Measurements from ENCODE around the gene CCDC197. TPM values are rescaled to one million over a fixed set of nuclear protein-coding genes. Genes with fewer than 3 reads are reported as not detected.

The CCDC197 gene
- polyA plus RNA-seq, 1 donor from 2014 or later = not detected

GRCh38 chr14:93981316-93982229, 15.5 kb upstream of the CCDC197 start:
- no peak for TF ChIP-seq POLR2AphosphoS5 (IDR thresholded peaks at IDR 0.05)
- no peak for TF ChIP-seq EZH2 (IDR thresholded peaks at IDR 0.05; ENCODE audit: borderline replicate concordance, insufficient read depth, low read length, poor library complexity, severe bottlenecking)
- no peak for TF ChIP-seq SMC3 (conservative IDR thresholded peaks at IDR 0.05; ENCODE audit: poor library complexity)
- no peak for TF ChIP-seq EP300 (conservative IDR thresholded peaks at IDR 0.05; ENCODE audit: poor library complexity, severe bottlenecking)
- no peak for TF ChIP-seq RAD21 (conservative IDR thresholded peaks at IDR 0.05)
- no peak for TF ChIP-seq MXI1 (conservative IDR thresholded peaks at IDR 0.05; ENCODE audit: poor library complexity, severe bottlenecking)
- H3K9ac ChIP-seq (ENCODE audit: low read length) = no peak overlapping the region
- no peaks in the 10 kb centered on the region for H3F3A ChIP-seq (ENCODE audit: insufficient read depth, low read length, poor library complexity, severe bottlenecking)
- H2AFZ ChIP-seq (ENCODE audit: low read depth, low read length) = no peak overlapping the region
- H4K20me1 ChIP-seq (ENCODE audit: insufficient read depth) = no peaks in the 10 kb centered on the region
- H3K9me3 ChIP-seq (ENCODE audit: low read length) = no peaks in the 10 kb centered on the region
- no peak overlapping the region for H3K4me3 ChIP-seq (ENCODE audit: low read length)
- no peaks in the 10 kb centered on the region for H3K9me2 ChIP-seq (ENCODE audit: insufficient read depth, low read length)
- no peaks in the 10 kb centered on the region for H3K36me3 ChIP-seq (ENCODE audit: insufficient read depth, low read length)
- no peaks in the 10 kb centered on the region for H3K27me3 ChIP-seq (ENCODE audit: insufficient read depth, low read depth, low read length)
- no peak overlapping the region for H3K4me2 ChIP-seq (ENCODE audit: low read length)
- no peak overlapping the region for H3K27ac ChIP-seq (ENCODE audit: low read length)
- no peaks in the 10 kb centered on the region for H3K79me2 ChIP-seq (replicated peaks; ENCODE audit: insufficient read depth, low read length)

- Histone ChIP-seq H3K79me2 (replicated peaks; ENCODE audit: insufficient read depth, low read length) (no peaks in the 10 kb centered on the region), H2AFZ (ENCODE audit: low read depth, low read length) (no peak overlapping the region), H3K9me2 (ENCODE audit: insufficient read depth, low read length) (no peaks in the 10 kb centered on the region), H3K27me3 (ENCODE audit: insufficient read depth, low read depth, low read length) (no peaks in the 10 kb centered on the region), H3K4me3 (ENCODE audit: low read length) (no peak overlapping the region), H3K27ac (ENCODE audit: low read length) (no peak overlapping the region), H3K4me2 (ENCODE audit: low read length) (no peak overlapping the region), H3K9me3 (ENCODE audit: low read length) (no peaks in the 10 kb centered on the region), H3K36me3 (ENCODE audit: insufficient read depth, low read length) (no peaks in the 10 kb centered on the region), H3K9ac (ENCODE audit: low read length) (no peak overlapping the region), H3F3A (ENCODE audit: insufficient read depth, low read length, poor library complexity, severe bottlenecking) (no peaks in the 10 kb centered on the region), H4K20me1 (ENCODE audit: insufficient read depth) (no peaks in the 10 kb centered on the region)
- TF ChIP-seq EZH2 (IDR thresholded peaks at IDR 0.05; ENCODE audit: borderline replicate concordance, insufficient read depth, low read length, poor library complexity, severe bottlenecking) (no peak), RAD21 (conservative IDR thresholded peaks at IDR 0.05) (no peak), MXI1 (conservative IDR thresholded peaks at IDR 0.05; ENCODE audit: poor library complexity, severe bottlenecking) (no peak), SMC3 (conservative IDR thresholded peaks at IDR 0.05; ENCODE audit: poor library complexity) (no peak), POLR2AphosphoS5 (IDR thresholded peaks at IDR 0.05) (no peak), TAF1 (IDR thresholded peaks at IDR 0.05; ENCODE audit: low read depth) (no peak), CTCF (IDR thresholded peaks at IDR 0.05; ENCODE audit: poor library complexity, severe bottlenecking) (no peak), REST (IDR thresholded peaks at IDR 0.05; ENCODE audit: borderline replicate concordance) (no peak), EP300 (conservative IDR thresholded peaks at IDR 0.05; ENCODE audit: poor library complexity, severe bottlenecking) (no peak)
Measured at GRCh38 chr14:93982230-93983007, 14.7 kb upstream of the CCDC197 start.

All from neural cell (in vitro differentiated cells).